ENCODE results near the gene TMEM115. TPM values are rescaled to one million over a fixed set of nuclear protein-coding genes. Genes with fewer than 3 reads are reported as not detected.

Gene TMEM115
- total and polyA plus RNA-seq, 9 of the 15 experiments (the other 6 are each of a cell fraction or from before 2014, with no cell fraction given), result 1.6 to 26.9 (median 14.1) TPM

GRCh38 chr3:50321336-50322114 is 37.8 kb downstream of the TMEM115 start (continued):
- TF ChIP-seq CHD7 (IDR thresholded peaks at IDR 0.05; ENCODE audit: low read depth, low read length), result no peak
- no peak for TF ChIP-seq PPARD (CRISPR knock-in tag; IDR thresholded peaks at IDR 0.05)
- TF ChIP-seq, protein P1, sequence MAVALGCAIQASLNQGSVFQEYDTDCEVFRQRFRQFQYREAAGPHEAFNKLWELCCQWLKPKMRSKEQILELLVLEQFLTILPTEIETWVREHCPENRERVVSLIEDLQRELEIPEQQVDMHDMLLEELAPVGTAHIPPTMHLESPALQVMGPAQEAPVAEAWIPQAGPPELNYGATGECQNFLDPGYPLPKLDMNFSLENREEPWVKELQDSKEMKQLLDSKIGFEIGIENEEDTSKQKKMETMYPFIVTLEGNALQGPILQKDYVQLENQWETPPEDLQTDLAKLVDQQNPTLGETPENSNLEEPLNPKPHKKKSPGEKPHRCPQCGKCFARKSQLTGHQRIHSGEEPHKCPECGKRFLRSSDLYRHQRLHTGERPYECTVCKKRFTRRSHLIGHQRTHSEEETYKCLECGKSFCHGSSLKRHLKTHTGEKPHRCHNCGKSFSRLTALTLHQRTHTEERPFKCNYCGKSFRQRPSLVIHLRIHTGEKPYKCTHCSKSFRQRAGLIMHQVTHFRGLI (CRISPR knock-in tag; IDR thresholded peaks at IDR 0.05), result no peak; the same call in 1 of the 2 replicates
- TF ChIP-seq PRDM10 (IDR thresholded peaks at IDR 0.05; ENCODE audit: partially characterized antibody), result peak; percentile 100
- TF ChIP-seq RNF2 (IDR thresholded peaks at IDR 0.05), result peak; percentile 89; the same call in 1 of the 2 replicates
